Prostate gland (tissue), 2 donors: Measurements from ENCODE around the gene ZSCAN20. TPM values are rescaled to one million over a fixed set of nuclear protein-coding genes. Genes with fewer than 3 reads are reported as not detected.

ENCODE experiments used
- DNase-seq: peaks from one replicate; pipeline ENCODE4 v3.0.0-alpha.2; 2019; ENCODE audit warnings: low spot score
- H3K27ac ChIP-seq, 2 donors: fragments of 200-600 bp; sonication (generic); 2 replicates each; pipeline ENCODE4 v1.5.1; 2017 to 2019
- H3K27me3 ChIP-seq: fragments of 200-600 bp; sonication (generic); replicated peaks from 2 replicates; pipeline ENCODE4 v1.5.1; 2019; ENCODE audit not compliant: insufficient read depth
- H3K36me3 ChIP-seq, 2 donors: fragments of 200-600 bp; sonication (generic); 1 replicate in 1 of 2; 2 replicates in 1 of 2; pipeline versions ENCODE4 v1.5.1 to v1.8.1; 2017 to 2019
- H3K4me1 ChIP-seq: fragments of 200-600 bp; sonication (generic); replicated peaks from 2 replicates; pipeline ENCODE4 v1.5.1; 2019
- H3K4me3 ChIP-seq, 2 donors: fragments of 200-600 bp; sonication (generic); 2 replicates each; pipeline ENCODE4 v1.5.1; 2017 to 2019
- H3K9me3 ChIP-seq: fragments of 200-600 bp; sonication (generic); 2 replicates; pipeline ENCODE4 v1.5.1; 2017
- CTCF ChIP-seq, 4 experiments: fragments of 200-600 bp in 2 of 4; fragments of 450-650 bp in 2 of 4; sonication (generic) in 2 of 4; IDR thresholded peaks; 1 replicate in 3 of 4; 2 replicates in 1 of 4; pipeline ENCODE4 v1.5.1; 2016 to 2019; ENCODE audit warnings: antibody characterized with exemption in 4 of 4, mild to moderate bottlenecking in 2 of 4, moderate library complexity in 2 of 4
- POLR2A ChIP-seq: fragments of 450-650 bp; IDR thresholded peaks from one replicate; pipeline ENCODE4 v1.6.1; 2016; ENCODE audit warnings: antibody characterized with exemption, mild to moderate bottlenecking
- POLR2AphosphoS5 ChIP-seq: sonication (generic); formaldehyde crosslinking; IDR thresholded peaks from one replicate; pipeline ENCODE4 v1.6.1; 2017; ENCODE audit warnings: antibody characterized with exemption
- WGBS: methylation state at CpG from one replicate; pipeline ENCODE4 v1.1.5; 2018; 5-methylcytosine and 5-hydroxymethylcytosine counted together
- intact Hi-C: fragments of 100-400 bp; cut with DNase I; formaldehyde crosslinking; loops from one replicate; pipeline ENCODE4 v1.14.2; 2022
- total RNA-seq, 2 donors: library from RNA; depleted of rRNA; stranded (reverse); fragments of >200 nt; gene quantifications; one replicate each; pipeline ENCODE4 v1.1.0, GENCODE V29; 2016

The ZSCAN20 gene
- total RNA-seq, 2 donors from 2014 or later, result 4.7 to 11.1 TPM

DNA sequence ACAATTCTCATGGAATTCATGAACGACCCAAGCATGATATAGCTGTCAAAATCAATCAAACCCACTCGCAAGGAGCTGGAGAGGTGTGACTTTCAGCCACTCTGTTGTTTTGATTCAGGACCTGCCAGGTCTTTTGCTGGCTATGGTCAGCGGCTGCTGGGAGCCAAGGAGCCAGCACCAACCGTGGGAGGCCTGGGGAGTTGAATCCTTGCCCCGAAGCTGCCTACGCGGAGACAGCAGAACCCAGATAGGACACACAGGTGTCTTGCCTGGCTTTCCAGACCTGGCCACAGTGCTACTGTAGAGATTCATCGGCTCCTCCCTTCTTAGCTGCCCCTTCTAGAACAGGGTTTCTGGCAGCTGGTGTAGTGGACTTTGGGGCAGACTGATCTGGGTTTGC is 42.7 kb downstream of the ZSCAN20 start:
- no peak for DNase-seq
- Histone ChIP-seq H3K9me3 (no peaks in the 10 kb centered on the region), H3K4me3 (no peak overlapping the region), H3K36me3 (no peaks in the 10 kb centered on the region), H3K27ac (no peak overlapping the region), H3K4me1 (no peaks in the 10 kb centered on the region), H3K27me3 (no peaks in the 10 kb centered on the region)
- 86% methylated on average over 5 of the region's 8 CpGs for WGBS
- intact Hi-C loops, result no loop called here
- TF ChIP-seq POLR2AphosphoS5 (no peak), POLR2A (no peak), CTCF (IDR thresholded peaks at IDR 0.05) (no peak)

DNA sequence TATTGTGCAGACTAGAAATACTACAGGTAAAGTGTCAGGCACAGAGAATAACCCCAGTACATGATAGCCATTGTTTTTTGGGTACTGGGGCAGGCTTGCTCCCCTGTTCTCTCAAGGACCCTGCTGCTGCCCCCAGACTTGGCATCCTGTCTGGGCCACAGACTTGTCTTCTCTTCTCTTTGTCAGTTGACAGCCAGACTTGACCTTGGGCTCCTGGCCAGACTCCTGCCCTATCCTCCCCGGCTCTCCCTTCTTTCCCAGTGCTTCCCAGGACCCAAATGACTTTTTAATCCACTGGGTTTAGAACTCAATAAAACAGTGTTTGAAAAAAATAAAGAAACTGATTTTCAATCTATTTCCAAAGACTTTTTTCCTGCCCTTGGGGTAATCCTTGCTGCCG is 43.2 kb downstream of the ZSCAN20 start:
- H3K4me3 ChIP-seq, result no peak overlapping the region
- 91% methylated on average over 2 of the region's 2 CpGs for WGBS
- H3K4me1 ChIP-seq, result no peaks in the 10 kb centered on the region
- intact Hi-C loops, result no loop called here
- H3K9me3 ChIP-seq, result no peaks in the 10 kb centered on the region
- no peaks in the 10 kb centered on the region for H3K27me3 ChIP-seq
- no peak for DNase-seq
- no peak overlapping the region for H3K27ac ChIP-seq
- no peaks in the 10 kb centered on the region for H3K36me3 ChIP-seq
- no peak for TF ChIP-seq POLR2A
- TF ChIP-seq CTCF (IDR thresholded peaks at IDR 0.05), result no peak
- TF ChIP-seq POLR2AphosphoS5, result no peak

DNA sequence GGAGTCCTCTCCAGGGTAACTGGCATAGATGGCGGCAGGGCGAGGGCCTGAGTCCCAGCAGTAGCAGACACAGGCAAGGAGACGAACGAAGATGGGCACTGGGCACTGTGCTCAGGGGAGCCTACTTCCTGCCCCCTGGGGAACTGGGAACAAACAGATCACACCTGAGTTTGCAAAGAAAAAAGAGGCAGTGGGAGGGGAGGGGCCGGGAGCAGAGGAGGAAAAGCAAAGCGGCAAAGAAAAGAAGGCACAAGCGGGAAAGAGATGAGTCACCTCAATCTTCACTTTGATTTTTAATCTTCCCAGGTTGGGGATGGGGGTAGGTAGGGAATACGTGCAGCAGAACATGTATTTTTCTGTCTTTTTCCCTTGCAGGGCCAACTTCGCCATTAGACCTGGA is 44.0 kb downstream of the ZSCAN20 start:
- WGBS, result 85% methylated on average over 9 of the region's 9 CpGs

GRCh38 chr1:33516891-33517567 is 44.6 kb downstream of the ZSCAN20 start:
- DNase-seq, result no peak
- Histone ChIP-seq H3K4me3 (no peak overlapping the region), H3K9me3 (no peaks in the 10 kb centered on the region), H3K4me1 (no peaks in the 10 kb centered on the region), H3K27me3 (no peaks in the 10 kb centered on the region), H3K36me3 (no peaks in the 10 kb centered on the region), H3K27ac (no peak overlapping the region)
- 68% methylated on average over 8 of the region's 8 CpGs for WGBS
- intact Hi-C loops, result no loop called here
- TF ChIP-seq CTCF (IDR thresholded peaks at IDR 0.05), result no peak
- TF ChIP-seq POLR2A, result no peak
- no peak for TF ChIP-seq POLR2AphosphoS5

More for the DNA sequence above, 44.0 kb downstream of the ZSCAN20 start:
- DNase-seq, result no peak
- Histone ChIP-seq H3K36me3 (no peaks in the 10 kb centered on the region), H3K4me3 (no peak overlapping the region), H3K4me1 (no peaks in the 10 kb centered on the region), H3K27ac (no peak overlapping the region), H3K9me3 (no peaks in the 10 kb centered on the region), H3K27me3 (no peaks in the 10 kb centered on the region)
- TF ChIP-seq POLR2AphosphoS5, result no peak
- no peak for TF ChIP-seq CTCF (IDR thresholded peaks at IDR 0.05)
- TF ChIP-seq POLR2A, result no peak
- intact Hi-C loops, result no loop called here

GRCh38 chr1:33517596-33518250 is 45.3 kb downstream of the ZSCAN20 start:
- no peak overlapping the region for H3K27ac ChIP-seq
- WGBS, result 34% methylated on average over 12 of the region's 12 CpGs
- intact Hi-C loops, result no loop called here
- H3K4me1 ChIP-seq, result no peaks in the 10 kb centered on the region
- H3K9me3 ChIP-seq, result no peaks in the 10 kb centered on the region
- H3K4me3 ChIP-seq, result no peak overlapping the region
- H3K36me3 ChIP-seq, result no peaks in the 10 kb centered on the region
- H3K27me3 ChIP-seq, result no peaks in the 10 kb centered on the region
- DNase-seq, result no peak
- no peak for TF ChIP-seq CTCF (IDR thresholded peaks at IDR 0.05)
- TF ChIP-seq POLR2AphosphoS5, result no peak
- TF ChIP-seq POLR2A, result no peak
